MM.1S (cell line): ENCODE results near the gene CNTNAP2.

Experiments used
- CTCF ChIP-seq: fragments of 300-600 bp; sonication (generic); IDR thresholded peaks from 2 replicates; pipeline ENCODE4 v1.5.1; 2016; ENCODE audit warnings: antibody characterized with exemption, low read length, mixed read lengths
- EZH2 ChIP-seq: fragments of 300-600 bp; sonication (generic); optimal IDR thresholded peaks from 2 replicates; pipeline ENCODE3; 2017; ENCODE audit warnings: low read depth, mild to moderate bottlenecking, antibody characterized with exemption, low read length, mixed read lengths
- EZH2phosphoT487 ChIP-seq: fragments of 300-600 bp; sonication (generic); IDR thresholded peaks from 2 replicates; pipeline ENCODE4 v1.6.1; 2018; ENCODE audit warnings: antibody characterized with exemption, low read length

DNA sequence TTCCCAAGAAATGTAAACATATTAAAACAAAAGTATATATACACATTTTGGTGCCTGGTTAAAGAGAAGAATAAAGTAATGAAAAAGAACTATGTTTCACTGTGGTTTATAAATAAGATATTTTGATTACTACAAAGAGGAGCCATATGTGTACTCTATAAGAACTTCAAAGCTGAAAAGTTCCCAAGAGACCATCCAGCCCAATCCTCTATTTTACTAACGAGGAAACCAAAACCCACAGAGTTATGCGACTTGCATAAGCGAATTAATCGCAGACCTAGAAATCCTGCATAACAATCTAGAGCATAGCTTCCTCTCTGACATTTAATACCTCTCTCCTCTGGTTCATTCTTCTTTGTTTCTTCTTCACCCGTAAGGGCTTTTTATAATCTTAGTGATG is 937.1 kb downstream of the CNTNAP2 start:
- TF ChIP-seq CTCF (no peak), EZH2 (no peak), EZH2phosphoT487 (no peak)
